ENCODE results near the gene MAPK8IP3.
A peak's percentile ranks its signal among the peaks of the same experiment; 100 is the strongest.
"Not testable (repeated sequence)": the region's sequence is repeated elsewhere in the genome, so short reads cannot be mapped to it uniquely, and the experiment has no call there.

The MAPK8IP3 gene

DNA sequence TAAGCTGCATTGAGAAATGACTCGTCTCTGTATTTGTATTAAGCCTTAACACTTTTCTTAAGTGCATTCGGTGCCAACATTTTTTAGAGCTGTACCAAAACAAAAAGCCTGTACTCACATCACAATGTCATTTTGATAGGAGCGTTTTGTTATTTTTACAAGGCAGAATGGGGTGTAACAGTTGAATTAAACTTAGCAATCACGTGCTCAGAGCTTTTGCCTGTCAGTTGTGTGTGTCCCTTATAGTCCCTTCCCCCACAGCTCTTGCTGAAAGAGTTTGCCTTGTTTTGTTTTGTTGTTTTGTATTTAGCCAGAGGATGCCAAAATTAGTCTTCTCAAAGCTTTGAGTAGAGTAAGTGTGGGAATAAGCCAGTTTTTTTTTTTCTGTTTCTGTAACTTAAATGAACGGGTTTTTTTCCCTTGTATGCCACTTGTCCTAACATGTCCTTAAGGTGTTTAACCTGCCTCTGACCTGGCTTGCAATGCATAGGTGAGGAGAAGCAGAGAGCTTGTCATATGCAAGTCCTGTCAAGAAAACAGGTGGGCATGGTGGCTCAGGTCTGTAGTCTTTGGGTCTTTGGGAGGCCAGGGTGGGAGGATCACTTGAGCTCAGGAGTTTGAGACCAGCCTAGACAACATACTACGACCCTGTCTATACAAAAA is 4.6 kb upstream of the MAPK8IP3 start:
- no CpG with 5 or more reads among the region's 6 CpGs for WGBS (ENCODE audit: extremely low coverage, insufficient coverage, insufficient read length)
- peaks cover 2% of the 10 kb centered on the region for H3K9me3 ChIP-seq (ENCODE audit: insufficient read depth, low read depth, low read length)
- H3K23ac ChIP-seq (ENCODE audit: low read length): no peak overlapping the region
- H3K18ac ChIP-seq (ENCODE audit: low read length): no peak overlapping the region
- H3K4me3 ChIP-seq (ENCODE audit: low read depth, low read length): no peak overlapping the region
- H2AK5ac ChIP-seq (ENCODE audit: low read length): no peak overlapping the region
- peaks cover 0 to 2% of the 10 kb centered on the region in 2 experiments for H3K4me1 ChIP-seq (ENCODE audit: control insufficient read depth in 1 of 2, insufficient read depth in 2 of 2, low read length in 2 of 2)
- H3K79me2 ChIP-seq (ENCODE audit: control insufficient read depth, insufficient read depth, low read length, poor library complexity): peaks cover 5% of the 10 kb centered on the region
- no peak overlapping the region for H2BK12ac ChIP-seq (ENCODE audit: low read length)
- no peak overlapping the region for H3K14ac ChIP-seq (ENCODE audit: low read length)
- no peak overlapping the region for H2AFZ ChIP-seq (ENCODE audit: insufficient read depth, low read length, poor library complexity)
- no peak overlapping the region for H4K91ac ChIP-seq (ENCODE audit: low read depth, low read length)
- no peak overlapping the region for H4K8ac ChIP-seq (ENCODE audit: low read depth, low read length)
- no peak overlapping the region for H3K4me2 ChIP-seq (ENCODE audit: low read length)
- H2BK120ac ChIP-seq (ENCODE audit: insufficient read depth, low read length, poor library complexity): no peak overlapping the region
- no peak for DNase-seq
- peaks cover 35 to 46% of the 10 kb centered on the region in 2 experiments for H3K36me3 ChIP-seq (ENCODE audit: control insufficient read depth in 1 of 2, insufficient read depth in 2 of 2, low read length in 2 of 2)
- no peak overlapping the region for H2BK5ac ChIP-seq (ENCODE audit: low read depth, low read length, poor library complexity)
- no peaks in the 10 kb centered on the region for H3K27me3 ChIP-seq (ENCODE audit: insufficient read depth, low read length)
- no peak overlapping the region for H3K4ac ChIP-seq (ENCODE audit: low read depth, low read length)
- no peak overlapping the region for H3K27ac ChIP-seq (ENCODE audit: low read depth, low read length)
- peaks cover 7% of the 10 kb centered on the region for H3K79me1 ChIP-seq (ENCODE audit: low read length)
- H4K12ac ChIP-seq (ENCODE audit: low read depth, low read length): no peak overlapping the region
- no peak overlapping the region for H3K9ac ChIP-seq (ENCODE audit: low read length)

DNA sequence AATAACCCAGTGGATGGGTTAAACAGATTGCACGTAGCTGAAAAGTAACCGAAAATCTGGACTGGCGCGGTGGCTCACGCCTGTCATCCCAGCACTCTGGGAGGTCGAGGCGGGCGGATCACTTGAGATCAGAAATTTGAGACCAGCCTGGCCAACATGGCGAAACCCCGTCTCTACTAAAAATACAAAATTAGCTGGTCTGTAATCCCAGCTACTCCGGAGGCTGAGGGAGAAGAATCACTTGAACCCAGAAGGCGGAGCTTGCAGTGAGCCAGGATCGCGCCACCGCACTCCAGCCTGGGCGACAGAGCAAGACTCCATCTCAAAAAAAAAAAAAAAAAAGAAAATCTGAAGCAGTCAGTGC is 689 bp upstream of the MAPK8IP3 start:
- H3K79me1 ChIP-seq (ENCODE audit: low read length); H2AK5ac ChIP-seq (ENCODE audit: low read length); H2BK12ac ChIP-seq (ENCODE audit: low read length); H3K27me3 ChIP-seq (ENCODE audit: insufficient read depth, low read length); H3K79me2 ChIP-seq (ENCODE audit: control insufficient read depth, insufficient read depth, low read length, poor library complexity); H2BK120ac ChIP-seq (ENCODE audit: insufficient read depth, low read length, poor library complexity); H3K23ac ChIP-seq (ENCODE audit: low read length); H3K4me1 ChIP-seq (ENCODE audit: control insufficient read depth in 1 of 2, insufficient read depth in 2 of 2, low read length in 2 of 2); H3K9me3 ChIP-seq (ENCODE audit: insufficient read depth, low read depth, low read length): not testable (repeated sequence)
- Histone ChIP-seq H3K36me3 (ENCODE audit: control insufficient read depth in 1 of 2, insufficient read depth in 2 of 2, low read length in 2 of 2) (peaks cover 14 to 20% of the 10 kb centered on the region in 2 experiments), H4K91ac (ENCODE audit: low read depth, low read length) (peak overlapping the region; percentile 83), H3K27ac (ENCODE audit: low read depth, low read length) (peak overlapping the region; percentile 87), H4K12ac (ENCODE audit: low read depth, low read length) (peak overlapping the region; percentile 85), H3K14ac (ENCODE audit: low read length) (peak overlapping the region; percentile 63), H3K9ac (ENCODE audit: low read length) (peak overlapping the region; percentile 70), H2BK5ac (ENCODE audit: low read depth, low read length, poor library complexity) (peak overlapping the region; percentile 79), H3K4me2 (ENCODE audit: low read length) (peak overlapping the region; percentile 60), H3K18ac (ENCODE audit: low read length) (peak overlapping the region; percentile 66), H3K4ac (ENCODE audit: low read depth, low read length) (peak overlapping the region; percentile 77), H3K4me3 (ENCODE audit: low read depth, low read length) (peak overlapping the region; percentile 77), H2AFZ (ENCODE audit: insufficient read depth, low read length, poor library complexity) (peak overlapping the region; percentile 90), H4K8ac (ENCODE audit: low read depth, low read length) (peak overlapping the region; percentile 91)
- no CpG with 5 or more reads among the region's 16 CpGs for WGBS (ENCODE audit: extremely low coverage, insufficient coverage, insufficient read length)
- DNase-seq: peak in 1 of 2 donors; percentile 48

DNA sequence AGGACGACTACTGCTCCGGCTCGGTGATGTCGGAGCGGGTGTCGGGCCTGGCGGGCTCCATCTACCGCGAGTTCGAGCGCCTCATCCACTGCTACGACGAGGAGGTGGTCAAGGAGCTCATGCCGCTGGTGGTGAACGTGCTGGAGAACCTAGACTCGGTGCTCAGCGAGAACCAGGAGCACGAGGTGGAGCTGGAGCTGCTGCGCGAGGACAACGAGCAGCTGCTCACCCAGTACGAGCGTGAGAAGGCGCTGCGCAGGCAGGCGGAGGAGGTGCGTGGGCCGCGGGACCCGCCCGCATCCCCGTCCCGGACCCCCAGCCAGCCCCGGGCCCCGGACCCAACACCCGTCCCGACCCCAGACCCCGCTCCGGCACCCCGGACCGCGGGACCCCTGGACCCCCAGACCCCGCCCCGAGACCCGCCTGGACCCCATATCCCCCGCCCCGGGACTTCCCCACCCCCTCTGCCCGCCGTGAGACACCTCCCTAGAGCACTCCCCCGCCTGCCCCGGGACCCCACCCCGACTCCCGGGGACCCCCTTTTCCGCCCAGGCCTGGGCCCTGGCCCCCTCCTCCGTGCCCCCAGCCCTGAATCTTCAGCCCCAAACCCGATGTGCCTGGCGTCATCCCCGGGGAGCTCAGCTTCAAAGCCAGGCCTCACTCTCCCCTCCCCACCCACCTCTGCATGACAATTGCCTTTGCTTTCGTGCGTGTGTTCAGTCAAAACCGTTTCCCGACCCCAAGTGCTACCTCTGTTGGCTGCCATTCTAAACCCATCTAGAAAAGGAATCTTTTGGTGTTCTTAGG is 594 bp downstream of the MAPK8IP3 start:
- WGBS (ENCODE audit: extremely low coverage, insufficient coverage, insufficient read length): no CpG with 5 or more reads among the region's 62 CpGs
- Histone ChIP-seq H3K79me2 (ENCODE audit: control insufficient read depth, insufficient read depth, low read length, poor library complexity) (peaks cover 7% of the 10 kb centered on the region), H3K9me3 (ENCODE audit: insufficient read depth, low read depth, low read length) (no peaks in the 10 kb centered on the region), H3K27ac (ENCODE audit: low read depth, low read length) (no peak overlapping the region), H4K12ac (ENCODE audit: low read depth, low read length) (peak overlapping the region; percentile 55), H3K18ac (ENCODE audit: low read length) (peak overlapping the region; percentile 92), H2BK120ac (ENCODE audit: insufficient read depth, low read length, poor library complexity) (peak overlapping the region; percentile 45), H2BK12ac (ENCODE audit: low read length) (no peak overlapping the region), H3K23ac (ENCODE audit: low read length) (no peak overlapping the region), H3K79me1 (ENCODE audit: low read length) (peaks cover 8% of the 10 kb centered on the region), H2AFZ (ENCODE audit: insufficient read depth, low read length, poor library complexity) (peak overlapping the region; percentile 80), H4K8ac (ENCODE audit: low read depth, low read length) (peak overlapping the region; percentile 79), H3K4me3 (ENCODE audit: low read depth, low read length) (peak overlapping the region; percentile 83), H3K4ac (ENCODE audit: low read depth, low read length) (peak overlapping the region; percentile 56), H3K36me3 (ENCODE audit: control insufficient read depth in 1 of 2, insufficient read depth in 2 of 2, low read length in 2 of 2) (peaks cover 7 to 12% of the 10 kb centered on the region in 2 experiments), H2AK5ac (ENCODE audit: low read length) (peak overlapping the region; percentile 55), H3K14ac (ENCODE audit: low read length) (peak overlapping the region; percentile 97), H3K4me1 (ENCODE audit: control insufficient read depth in 1 of 2, insufficient read depth in 2 of 2, low read length in 2 of 2) (peaks cover 7 to 9% of the 10 kb centered on the region in 2 experiments), H3K4me2 (ENCODE audit: low read length) (peak overlapping the region; percentile 81), H3K9ac (ENCODE audit: low read length) (peak overlapping the region; percentile 61), H2BK5ac (ENCODE audit: low read depth, low read length, poor library complexity) (peak overlapping the region; percentile 52), H4K91ac (ENCODE audit: low read depth, low read length) (peak overlapping the region; percentile 78), H3K27me3 (ENCODE audit: insufficient read depth, low read length) (no peaks in the 10 kb centered on the region)
- no peak for DNase-seq

DNA sequence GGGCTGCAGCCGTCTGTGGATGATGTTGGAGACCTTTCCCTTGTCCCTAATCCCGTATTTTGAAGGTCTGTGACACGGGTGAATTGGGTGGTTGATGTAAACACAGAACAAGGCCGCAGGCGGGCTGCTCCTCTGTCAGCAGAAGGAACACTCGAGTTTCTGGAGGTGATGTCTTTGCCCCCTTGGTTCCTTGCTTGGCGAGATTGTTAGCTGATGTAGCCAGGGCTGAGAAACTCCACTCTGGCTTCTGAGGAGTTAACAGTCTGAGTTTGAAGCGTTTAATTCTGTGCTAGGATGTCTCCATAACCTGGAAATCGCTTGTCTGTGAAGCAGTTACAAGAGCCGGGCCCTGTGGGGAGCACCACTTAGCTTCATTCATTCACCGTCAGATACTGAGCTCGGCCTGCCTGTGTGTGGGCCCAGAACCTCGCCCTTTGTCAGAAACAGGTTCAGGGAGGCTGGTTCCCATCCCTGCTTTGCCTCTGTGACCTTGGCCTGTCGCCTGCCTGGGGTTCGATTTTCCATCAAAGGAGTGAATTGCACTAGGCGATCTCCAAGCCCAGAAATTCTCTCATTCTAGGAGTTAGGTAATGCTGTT is 1.3 kb downstream of the MAPK8IP3 start:
- Histone ChIP-seq H3K27me3 (ENCODE audit: insufficient read depth, low read length) (no peaks in the 10 kb centered on the region), H3K4me2 (ENCODE audit: low read length) (peak overlapping the region; percentile 81), H3K79me1 (ENCODE audit: low read length) (peaks cover 8% of the 10 kb centered on the region), H3K14ac (ENCODE audit: low read length) (no peak overlapping the region), H3K27ac (ENCODE audit: low read depth, low read length) (no peak overlapping the region), H4K91ac (ENCODE audit: low read depth, low read length) (no peak overlapping the region), H3K4me3 (ENCODE audit: low read depth, low read length) (peak overlapping the region; percentile 83), H3K18ac (ENCODE audit: low read length) (no peak overlapping the region), H2AK5ac (ENCODE audit: low read length) (no peak overlapping the region), H4K8ac (ENCODE audit: low read depth, low read length) (no peak overlapping the region), H3K36me3 (ENCODE audit: control insufficient read depth in 1 of 2, insufficient read depth in 2 of 2, low read length in 2 of 2) (peaks cover 2 to 6% of the 10 kb centered on the region in 2 experiments), H3K4ac (ENCODE audit: low read depth, low read length) (peak overlapping the region; percentile 43), H2BK120ac (ENCODE audit: insufficient read depth, low read length, poor library complexity) (no peak overlapping the region), H2BK12ac (ENCODE audit: low read length) (no peak overlapping the region), H2AFZ (ENCODE audit: insufficient read depth, low read length, poor library complexity) (no peak overlapping the region), H3K9ac (ENCODE audit: low read length) (no peak overlapping the region), H3K23ac (ENCODE audit: low read length) (no peak overlapping the region), H3K79me2 (ENCODE audit: control insufficient read depth, insufficient read depth, low read length, poor library complexity) (peaks cover 7% of the 10 kb centered on the region), H3K9me3 (ENCODE audit: insufficient read depth, low read depth, low read length) (no peaks in the 10 kb centered on the region), H4K12ac (ENCODE audit: low read depth, low read length) (no peak overlapping the region), H3K4me1 (ENCODE audit: control insufficient read depth in 1 of 2, insufficient read depth in 2 of 2, low read length in 2 of 2) (peaks cover 7 to 9% of the 10 kb centered on the region in 2 experiments), H2BK5ac (ENCODE audit: low read depth, low read length, poor library complexity) (no peak overlapping the region)
- DNase-seq: peak in 1 of 2 donors; percentile 39
- WGBS (ENCODE audit: extremely low coverage, insufficient coverage, insufficient read length): no CpG with 5 or more reads among the region's 16 CpGs

Data from trophoblast cell (in vitro differentiated cells and primary cell).